H1 (cell line): ENCODE data around the gene SPOP. TPM values are rescaled to one million over a fixed set of nuclear protein-coding genes. Genes with fewer than 3 reads are reported as not detected.

ENCODE experiments used
- SIN3A ChIP-seq, 2 experiments: IDR thresholded peaks in 1 of 2; conservative IDR thresholded peaks in 1 of 2; 2 replicates each; pipeline ENCODE4 v1.6.1; 2011 to 2012; ENCODE audit warnings: low read length in 2 of 2, improper control_type of control experiment in 1 of 2, low read depth in 1 of 2, mild to moderate bottlenecking in 1 of 2
- polyA plus RNA-seq, 7 experiments: library from polyadenylated mRNA; depleted of rRNA in 3 of 7; stranded (reverse) in 5 of 7; unstranded in 2 of 7; fragments of >200 nt in 5 of 7; fragments of 200-250 nt in 2 of 7; gene quantifications; 1 replicate in 5 of 7; 2 replicates in 1 of 7; 4 replicates in 1 of 7; pipeline versions ENCODE4 v1.2.1 to v1.2.3, GENCODE V29; 2011 to 2013; ENCODE audit warnings: missing spikeins in 2 of 7, mixed read lengths in 2 of 7
- total RNA-seq: library from RNA; stranded (reverse); fragmentation: NEBNext Ultra II Directional; extraction: Animal tissue kit (Norgen Biotek cat#: 25700); gene quantifications from 2 replicates; pipeline ENCODE4 v1.2.1, GENCODE V29; 2021

SPOP gene
- total and polyA plus RNA-seq, 2 of the 8 experiments (the other 6 are each of a cell fraction or from before 2014, with no cell fraction given), result 13.3 to 25.6 TPM

DNA sequence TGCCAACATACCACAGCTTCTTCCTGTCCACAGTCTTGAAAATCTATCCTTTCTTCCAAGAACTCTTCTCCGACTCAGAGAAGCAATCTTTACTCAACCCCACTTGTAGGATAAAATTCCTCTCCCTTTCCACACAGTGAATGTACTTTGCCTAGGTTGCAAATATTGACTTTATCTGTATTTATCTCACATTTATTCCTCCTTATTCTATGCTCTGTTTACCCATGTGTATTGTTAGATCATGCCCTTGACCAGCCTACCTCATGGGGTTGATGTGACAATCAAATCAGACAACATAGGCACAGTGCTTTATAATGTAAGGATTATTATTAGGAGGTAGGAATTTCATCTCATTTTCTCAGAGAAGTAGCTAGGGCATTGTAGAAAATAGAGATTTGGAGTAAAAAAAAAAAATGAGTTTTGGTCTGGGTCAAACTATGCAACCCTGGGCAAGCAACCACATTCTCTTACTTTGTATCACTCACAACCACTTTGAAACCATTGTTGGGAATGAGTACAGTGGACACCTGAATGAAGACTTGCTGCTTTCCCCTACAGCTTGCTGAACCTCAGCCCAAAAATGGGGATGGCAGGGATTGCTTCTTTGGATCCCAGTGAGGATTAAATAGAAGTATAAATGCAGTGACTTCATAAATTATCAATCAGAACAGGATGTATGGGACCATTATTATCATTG is 38.9 kb upstream of the SPOP start (continued):
- TF ChIP-seq SIN3A (conservative IDR thresholded peaks at IDR 0.05 in 1 of 2, IDR thresholded peaks at IDR 0.05 in 1 of 2; ENCODE audit: low read depth in 1 of 2, low read length in 2 of 2), result no peak
